Measurements from ENCODE around the gene KAZN.

Gene KAZN

DNA sequence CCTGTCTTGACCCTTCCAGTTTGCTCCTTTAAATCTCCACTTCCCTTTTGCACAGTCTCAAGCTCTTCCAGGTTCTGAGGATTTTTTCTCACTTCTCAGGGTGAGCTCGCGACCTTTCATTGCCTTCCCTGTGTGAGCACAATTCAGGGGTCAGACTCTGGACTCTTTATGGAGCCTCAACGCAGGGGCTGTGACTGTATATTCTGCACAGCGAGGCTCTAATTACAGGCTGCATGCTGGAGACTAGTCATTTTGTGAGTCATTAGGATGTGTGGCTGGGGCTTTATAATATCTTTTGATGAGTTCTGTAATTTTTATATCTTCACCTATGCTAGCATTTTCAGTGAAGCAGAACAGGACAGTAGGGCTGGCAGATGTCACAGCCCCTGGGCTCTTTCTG, 270.7 kb downstream of the KAZN start:
- DNase-seq, result no peak

DNA sequence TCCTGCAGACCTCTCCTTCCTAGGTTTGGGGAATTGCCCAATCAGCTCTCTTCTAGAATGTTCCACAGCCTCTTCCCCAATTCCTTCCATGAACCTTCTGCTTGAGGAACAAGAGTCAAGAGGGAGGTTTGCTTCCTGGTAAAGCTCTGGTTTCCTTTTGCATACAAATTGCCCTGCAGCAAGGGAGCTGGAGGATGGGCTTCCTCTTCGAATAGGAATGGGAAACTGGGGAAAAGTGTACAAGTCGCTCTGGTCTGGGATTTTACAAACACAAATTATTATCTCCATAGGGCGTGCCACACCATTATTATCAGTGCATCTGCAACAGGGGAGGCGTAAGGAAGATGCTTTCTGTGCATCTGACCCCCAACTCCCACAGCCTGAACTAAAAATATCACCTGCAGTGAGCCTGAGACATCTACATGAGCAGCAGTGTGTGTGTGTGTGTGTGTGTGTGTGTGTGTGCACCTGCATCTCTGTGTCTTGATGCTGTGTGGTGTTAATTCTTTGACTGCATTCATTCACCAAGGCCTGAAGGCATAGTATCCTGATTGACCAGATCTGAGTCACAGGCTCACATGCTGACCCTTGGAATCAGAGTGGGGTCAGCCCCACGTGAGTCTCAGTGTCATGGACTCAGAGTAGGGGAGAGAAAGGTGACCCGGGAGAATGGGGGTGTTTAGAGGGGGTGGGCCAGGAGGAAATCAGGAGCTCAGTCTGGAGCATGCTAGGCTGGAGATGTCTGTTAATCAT, 272.9 kb downstream of the KAZN start:
- no peak for DNase-seq

- no peak for DNase-seq
Measured at GRCh38 chr1:14872762-14873161, 274.3 kb downstream of the KAZN start.

DNA sequence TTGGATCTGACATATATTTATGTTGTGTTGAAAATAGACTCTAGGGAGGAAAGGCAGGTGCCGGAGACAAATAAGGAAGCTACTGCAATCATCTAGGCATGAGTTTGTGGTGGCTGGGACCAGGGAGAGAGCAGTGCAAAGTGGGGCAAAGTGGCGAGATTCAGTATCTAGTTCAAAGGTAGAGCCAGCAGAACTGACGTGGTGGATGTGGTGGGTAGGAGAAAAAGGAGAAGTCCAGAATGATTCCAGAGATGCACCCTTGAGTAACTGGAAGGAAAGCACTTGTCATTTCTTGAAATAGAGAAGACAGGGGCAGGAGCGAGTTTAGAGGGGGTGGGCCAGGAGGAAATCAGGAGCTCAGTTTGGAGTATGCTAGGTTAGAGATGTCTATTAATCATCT, 275.2 kb downstream of the KAZN start:
- DNase-seq, result no peak

DNA sequence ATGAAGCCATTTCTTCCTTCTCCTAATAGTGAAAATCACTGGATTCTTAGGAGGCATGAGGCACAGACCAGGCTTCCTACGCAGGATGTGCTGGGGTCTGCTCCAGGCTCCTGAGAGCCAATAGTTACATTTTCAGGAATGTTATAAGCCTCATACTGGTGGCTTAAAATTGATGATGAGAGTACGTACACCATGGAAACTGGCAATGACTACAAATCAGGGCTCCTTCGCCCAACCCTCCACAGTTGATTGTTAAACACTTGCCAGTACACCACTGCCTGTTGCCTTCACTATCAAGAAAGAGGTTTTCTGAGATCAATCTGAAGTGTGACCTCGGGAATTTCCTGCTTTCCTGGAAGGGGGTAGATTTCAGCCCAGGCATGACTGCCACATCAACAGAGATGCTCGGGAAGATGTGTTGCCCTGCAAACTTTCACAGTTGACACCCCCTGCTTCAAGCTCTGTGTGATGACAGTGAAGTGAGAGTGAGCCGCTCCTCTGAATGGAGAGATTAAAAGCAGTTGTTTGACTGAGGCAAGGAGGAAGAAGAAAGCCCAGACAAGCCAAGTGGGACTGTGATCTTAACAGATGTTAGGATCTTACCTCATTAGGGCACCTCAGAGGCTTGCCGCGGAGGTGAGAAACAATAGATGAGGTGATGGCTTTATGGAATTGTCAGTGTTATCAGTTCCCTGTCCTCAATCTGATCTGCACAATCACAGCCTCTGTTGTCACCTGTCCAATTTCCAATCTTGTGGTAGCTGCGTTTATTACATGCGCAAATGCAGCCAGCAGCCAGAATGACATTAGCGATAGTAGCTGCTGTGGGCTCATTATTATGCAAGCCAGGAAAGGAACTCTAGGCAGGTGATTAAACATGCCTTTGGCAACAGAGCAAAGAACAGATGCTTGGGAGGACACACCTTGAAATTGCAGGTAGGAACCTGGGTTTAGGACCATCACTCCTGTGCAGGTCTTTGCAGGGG, 277.3 kb downstream of the KAZN start:
- DNase-seq, result peak; percentile 77

- no peak for DNase-seq
Measured at GRCh38 chr1:14876747-14877146, 278.3 kb downstream of the KAZN start.

DNA sequence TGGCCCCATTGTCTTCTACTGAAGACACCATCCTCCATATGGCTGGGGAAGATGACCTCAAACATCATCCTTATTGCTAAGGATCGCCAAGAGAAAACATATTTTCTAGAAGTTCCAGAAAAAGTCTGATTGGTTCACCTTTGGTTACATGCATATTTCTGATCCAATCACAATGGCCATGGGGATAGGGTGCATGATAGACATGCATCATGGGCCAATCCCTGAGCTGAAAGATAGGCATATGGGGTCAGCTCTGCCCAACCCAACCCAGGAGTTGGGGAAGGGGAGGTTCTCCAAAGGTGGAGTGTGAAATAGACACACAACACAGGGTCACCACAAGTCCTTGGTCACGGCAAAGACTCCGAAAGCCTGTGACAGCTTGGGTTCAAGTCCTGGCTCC, 278.7 kb downstream of the KAZN start:
- no peak for DNase-seq

DNA sequence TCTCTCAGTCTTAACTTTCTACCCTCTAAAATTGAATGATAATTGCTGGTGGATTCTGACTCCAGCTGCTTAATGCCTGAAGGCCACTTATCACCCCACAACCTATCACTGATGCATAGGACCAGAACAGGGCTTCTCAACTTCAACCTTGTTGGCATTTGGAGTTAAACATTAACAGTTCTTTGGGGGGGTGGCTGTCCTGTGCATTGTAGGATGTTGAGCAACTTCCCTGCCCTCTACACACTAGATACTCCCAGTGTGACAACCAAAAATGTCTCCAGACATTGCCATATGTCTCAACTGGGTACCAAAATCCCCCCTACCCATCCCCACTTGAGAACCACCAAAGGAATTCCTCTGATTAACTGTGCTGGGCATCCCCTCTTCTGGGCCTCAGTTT, 279.6 kb downstream of the KAZN start:
- no peak for DNase-seq

GRCh38 chr1:14878951-14879350, 280.5 kb downstream of the KAZN start:
- no peak for DNase-seq

GRCh38 chr1:14880456-14881316, 282.2 kb downstream of the KAZN start:
- no peak for DNase-seq

DNA sequence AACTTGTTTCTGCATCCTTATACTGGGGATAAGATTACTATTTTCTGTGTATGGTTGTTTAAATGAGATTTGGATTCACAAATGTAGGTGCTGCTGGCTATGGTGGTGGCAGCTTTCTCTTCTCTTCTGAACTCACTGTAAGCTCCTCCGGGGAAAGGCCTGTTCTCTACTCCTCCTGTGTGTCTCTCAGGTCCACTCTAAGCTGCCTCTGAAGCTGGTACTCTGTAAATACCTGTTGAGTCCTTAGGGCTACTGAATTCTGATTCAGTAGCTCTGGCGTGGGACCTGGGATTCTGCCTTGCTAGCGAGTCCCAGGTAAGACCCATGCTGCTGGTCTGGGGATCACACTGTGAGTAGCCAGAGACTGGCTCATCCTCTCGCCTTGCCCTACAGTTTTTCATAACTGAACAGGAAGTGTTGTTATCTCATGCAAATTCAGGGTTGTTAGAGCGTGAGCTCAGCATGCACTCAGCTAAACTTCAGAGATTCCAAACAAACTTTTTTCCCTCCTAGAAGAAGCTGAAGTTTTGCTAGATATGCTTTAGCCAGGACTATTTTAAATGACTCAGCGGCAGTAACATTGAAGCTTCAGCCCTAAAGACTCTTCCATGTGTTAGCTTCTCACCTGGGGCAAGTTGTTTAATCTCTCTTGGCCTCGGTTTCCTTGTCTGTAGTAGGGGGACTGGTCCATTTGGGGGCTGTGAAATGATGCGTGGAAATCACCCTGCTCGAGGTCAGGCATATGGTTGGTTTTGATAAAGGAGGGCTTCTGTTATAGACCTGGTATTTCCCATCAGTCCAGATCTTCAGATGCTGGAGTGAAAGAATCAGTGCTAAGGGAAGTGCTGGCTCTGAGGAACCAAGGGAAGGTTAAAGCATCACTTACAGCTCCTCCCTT, 283.5 kb downstream of the KAZN start:
- DNase-seq, result no peak

GRCh38 chr1:14884614-14885175, 286.2 kb downstream of the KAZN start:
- no peak for DNase-seq

GRCh38 chr1:14887044-14887566, 288.6 kb downstream of the KAZN start:
- no peak for DNase-seq

DNA sequence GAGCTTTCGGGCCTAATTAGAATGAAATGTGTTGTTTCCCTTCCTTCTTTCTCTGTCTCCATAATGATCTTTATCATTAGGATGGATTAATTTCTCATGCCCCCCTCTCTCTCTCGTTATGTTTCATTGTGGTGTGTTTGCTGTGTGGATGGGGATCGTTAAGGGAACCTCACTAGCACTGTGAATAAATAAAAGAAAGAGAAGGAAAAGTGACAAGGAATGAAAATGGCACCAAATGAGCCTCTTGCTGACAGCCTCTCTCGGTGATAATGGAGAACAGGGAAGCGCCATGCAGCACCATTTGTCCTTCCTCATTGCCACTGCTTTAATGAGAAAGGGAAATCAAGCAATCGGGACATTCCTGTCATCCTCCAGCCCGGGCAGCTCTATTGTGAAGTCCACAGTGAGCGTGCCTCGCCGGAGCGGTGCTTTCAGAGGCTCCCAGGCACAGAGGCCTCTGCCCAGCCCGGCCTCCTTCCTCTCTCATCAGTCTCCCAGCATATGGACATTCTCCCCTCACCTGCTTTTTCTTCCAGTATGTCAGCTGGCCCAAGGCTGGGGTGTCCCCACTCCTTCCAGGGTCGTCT, 289.4 kb downstream of the KAZN start:
- no peak for DNase-seq

- DNase-seq, result no peak
Measured at GRCh38 chr1:14888374-14888773, 289.9 kb downstream of the KAZN start.

DNA sequence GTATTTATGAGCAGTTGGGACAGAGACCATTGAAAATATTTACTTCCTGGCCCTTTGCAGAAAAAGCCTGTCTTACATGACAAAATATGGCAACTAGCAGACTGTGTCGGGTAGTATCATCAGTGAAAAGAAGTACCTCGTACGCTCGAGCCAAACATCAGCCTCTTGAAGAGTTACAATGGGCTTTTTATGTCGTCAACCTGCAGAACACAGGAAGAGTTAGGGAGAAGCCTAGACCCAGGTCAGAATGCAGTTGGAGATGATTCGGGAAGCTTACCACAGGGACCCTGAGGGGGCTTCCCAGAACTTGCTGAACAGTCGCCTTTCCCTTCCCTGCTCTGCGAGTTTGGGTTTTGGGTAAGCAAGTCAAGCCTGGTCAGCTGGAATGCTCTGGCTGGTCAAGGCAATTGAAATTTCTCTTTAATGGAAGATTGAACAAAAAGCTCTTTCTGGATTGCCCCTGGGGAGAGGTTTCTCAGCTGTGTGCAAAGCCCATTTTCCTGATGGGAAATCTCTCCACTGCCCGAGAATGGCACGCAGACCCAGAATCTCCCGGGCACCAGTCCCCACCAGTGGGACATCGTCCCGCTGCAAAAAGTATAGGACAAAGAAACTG, 291.4 kb downstream of the KAZN start:
- no peak for DNase-seq

GRCh38 chr1:14891991-14892390, 293.5 kb downstream of the KAZN start:
- DNase-seq, result no peak

DNA sequence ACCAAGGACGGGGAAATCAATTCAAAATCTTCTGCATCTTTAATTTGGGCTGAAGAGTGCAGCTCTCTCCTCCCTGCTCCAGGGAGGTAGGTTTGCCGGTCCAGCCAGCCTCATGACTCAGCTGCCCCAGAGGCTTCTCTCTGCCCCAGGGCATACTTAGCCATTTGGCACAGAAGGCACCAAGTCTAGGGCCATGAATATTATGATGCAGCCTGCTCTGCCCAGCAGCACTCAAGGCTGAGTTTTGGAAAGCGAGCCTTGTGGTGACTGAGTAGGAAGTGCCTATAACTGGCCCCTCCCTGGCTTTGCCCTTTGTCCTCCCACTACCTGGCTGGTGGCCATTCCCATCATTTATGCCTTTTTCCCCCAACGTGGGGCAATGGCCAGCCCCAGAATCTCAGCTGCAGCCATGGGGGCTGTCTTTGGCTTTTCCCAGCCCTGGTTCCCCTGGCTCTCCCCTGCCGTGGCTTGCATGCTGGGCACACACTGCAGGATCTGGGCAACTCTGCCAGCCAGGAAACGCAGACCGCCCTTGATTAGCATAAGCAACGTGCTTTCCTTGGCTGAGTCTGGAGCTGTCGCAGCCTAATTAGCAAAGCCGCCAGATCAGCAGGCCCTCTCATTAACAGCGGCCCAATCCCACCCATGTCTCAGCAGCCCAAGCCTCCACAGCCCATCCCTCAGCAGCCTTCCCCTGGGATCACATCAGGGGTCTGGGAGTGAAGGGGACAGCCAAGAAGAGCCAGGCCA, 296.5 kb downstream of the KAZN start:
- DNase-seq, result no peak

- DNase-seq, result no peak
Measured at GRCh38 chr1:14895727-14896126, 297.2 kb downstream of the KAZN start.
